GM19463 (cell line): ENCODE data around the gene PSMB9.

Source experiments
- ATAC-seq: cut with Tn5 transposase; IDR thresholded peaks from one replicate; pipeline ENCODE4 v1.9.1; 2021; ENCODE audit warnings: mild to moderate bottlenecking, moderate library complexity; ENCODE audit not compliant: unreplicated experiment

PSMB9 gene

DNA sequence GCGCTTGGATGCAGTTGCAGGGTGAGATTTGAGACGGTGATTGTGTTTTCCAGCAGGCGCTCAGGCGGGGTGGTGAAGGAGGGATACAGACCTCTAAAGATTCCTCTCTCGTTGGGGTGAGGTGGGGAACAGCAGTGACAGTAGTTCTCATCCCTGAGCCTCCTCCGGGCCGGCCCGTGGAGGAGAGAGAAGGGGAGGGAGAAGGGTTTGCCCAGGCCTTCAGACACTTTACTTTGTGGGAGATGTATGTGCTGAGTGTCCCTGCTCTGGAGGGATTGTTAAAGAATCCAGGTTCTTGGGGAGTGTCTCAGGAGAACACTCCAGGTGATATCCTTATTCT is 41.0 kb downstream of the PSMB9 start:
- peak; percentile 3 for ATAC-seq

DNA sequence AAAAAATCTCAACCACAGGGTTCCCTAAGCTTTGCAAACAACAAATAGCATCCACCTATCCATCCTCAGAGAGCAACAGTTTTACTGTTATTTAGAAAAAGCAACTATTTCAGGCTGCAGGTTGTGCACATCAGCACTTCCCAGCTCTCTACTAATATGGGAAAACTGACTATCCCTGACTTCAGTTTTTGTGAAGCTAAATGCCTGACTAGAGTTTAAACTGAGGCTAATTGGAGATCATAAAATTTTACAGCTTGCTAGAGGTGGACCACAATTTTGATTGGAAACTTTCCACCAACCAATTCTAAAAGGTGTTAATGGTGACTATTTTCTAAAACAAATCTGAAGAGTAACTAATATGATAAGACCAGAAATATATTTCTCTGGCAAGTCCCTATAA is 50.0 kb downstream of the PSMB9 start:
- no peak for ATAC-seq

DNA sequence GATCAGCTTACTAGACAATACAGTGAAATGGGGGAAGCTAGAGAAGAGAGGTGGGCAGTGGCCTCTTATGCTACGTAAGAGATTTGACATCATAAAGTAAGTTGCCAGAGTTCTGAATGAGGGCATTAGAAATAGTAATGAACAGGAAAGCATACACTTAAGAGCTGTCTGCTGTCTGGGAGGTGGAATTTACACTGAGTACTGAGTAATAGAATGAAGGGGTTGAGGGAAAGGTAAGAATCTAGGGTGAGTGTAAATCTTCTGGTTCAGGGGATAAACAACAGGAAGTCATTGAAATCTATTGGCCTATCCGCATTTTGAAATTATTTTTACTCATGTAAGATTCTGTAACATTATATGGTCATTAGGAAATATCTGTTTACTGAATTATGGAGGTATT is 51.1 kb downstream of the PSMB9 start:
- ATAC-seq, result no peak

DNA sequence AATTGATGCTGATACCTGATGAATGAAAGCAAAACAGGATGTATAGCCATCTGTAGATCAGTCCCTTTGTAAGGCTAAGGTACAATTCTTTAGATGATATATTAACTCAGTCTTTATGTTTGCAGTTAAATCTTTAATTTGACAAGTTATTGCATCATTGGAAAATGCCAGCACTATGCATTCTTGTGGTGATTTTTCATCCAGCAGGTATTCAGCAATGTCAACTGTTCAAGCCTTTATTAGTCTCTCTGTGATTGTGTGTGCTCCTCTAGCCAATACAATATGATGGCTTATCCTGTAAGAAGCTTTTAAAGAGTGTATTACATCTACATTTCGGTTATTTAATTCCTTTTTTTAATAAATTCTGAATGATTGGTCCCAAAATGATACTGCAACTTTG is 52.5 kb downstream of the PSMB9 start:
- no peak for ATAC-seq

DNA sequence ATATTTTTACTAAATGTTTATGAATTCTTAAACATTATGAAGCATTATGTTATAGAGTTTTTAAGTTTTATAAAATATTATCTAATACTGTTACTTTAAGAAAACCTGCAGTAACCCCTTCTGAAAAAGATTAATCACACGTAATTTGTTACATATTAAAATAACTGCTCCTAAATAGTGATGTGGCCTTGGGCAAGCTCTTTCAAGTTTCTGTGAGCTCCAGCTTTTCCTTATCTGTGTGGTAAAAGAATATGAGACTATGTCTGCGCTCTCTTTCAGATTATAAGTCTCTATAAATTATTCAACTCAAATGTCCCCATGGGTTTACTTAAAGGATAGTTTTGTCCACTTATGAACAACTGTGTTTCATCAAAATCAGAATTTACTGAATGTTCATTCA is 54.9 kb downstream of the PSMB9 start:
- no peak for ATAC-seq
